ENCODE results near the gene PICK1.
"Not testable (repeated sequence)": the region's sequence is repeated elsewhere in the genome, so short reads cannot be mapped to it uniquely, and the experiment has no call there.

Gene PICK1

GRCh38 chr22:38114484-38115398 is 57.5 kb downstream of the PICK1 start:
- TF ChIP-seq CTCF (IDR thresholded peaks at IDR 0.05; ENCODE audit: low read depth, low read length, missing control alignments) = peak; percentile 97
- DNase-seq (ENCODE audit: extremely low read depth, low read depth) = no peak
- H3K4me3 ChIP-seq (replicated peaks; ENCODE audit: low read depth, low read length) = no peak overlapping the region

GRCh38 chr22:38115423-38116205 is 58.4 kb downstream of the PICK1 start:
- no peak overlapping the region for H3K4me3 ChIP-seq (replicated peaks; ENCODE audit: low read depth, low read length)
- no peak for TF ChIP-seq CTCF (IDR thresholded peaks at IDR 0.05; ENCODE audit: low read depth, low read length, missing control alignments)
- DNase-seq (ENCODE audit: extremely low read depth, low read depth) = no peak

GRCh38 chr22:38117556-38117955 is 60.4 kb downstream of the PICK1 start:
- DNase-seq (ENCODE audit: extremely low read depth, low read depth); H3K4me3 ChIP-seq (replicated peaks; ENCODE audit: low read depth, low read length): not testable (repeated sequence)

GRCh38 chr22:38118182-38118581 is 61.0 kb downstream of the PICK1 start:
- DNase-seq (ENCODE audit: extremely low read depth, low read depth) = no peak
- no peak overlapping the region for H3K4me3 ChIP-seq (replicated peaks; ENCODE audit: low read depth, low read length)
- no peak for TF ChIP-seq CTCF (IDR thresholded peaks at IDR 0.05; ENCODE audit: low read depth, low read length, missing control alignments)

GRCh38 chr22:38118747-38119146 is 61.5 kb downstream of the PICK1 start:
- DNase-seq (ENCODE audit: extremely low read depth, low read depth); H3K4me3 ChIP-seq (replicated peaks; ENCODE audit: low read depth, low read length): not testable (repeated sequence)

- no peak overlapping the region for H3K4me3 ChIP-seq (replicated peaks; ENCODE audit: low read depth, low read length)
- TF ChIP-seq CTCF (IDR thresholded peaks at IDR 0.05; ENCODE audit: low read depth, low read length, missing control alignments) = no peak
- no peak for DNase-seq (ENCODE audit: extremely low read depth, low read depth)
These were observed 63.3 kb downstream of the PICK1 start for GRCh38 chr22:38120359-38121110.

GRCh38 chr22:38122616-38123015 is 65.4 kb downstream of the PICK1 start:
- TF ChIP-seq CTCF (IDR thresholded peaks at IDR 0.05; ENCODE audit: low read depth, low read length, missing control alignments) = no peak

More at GRCh38 chr22:38122616-38123015, 65.4 kb downstream of the PICK1 start:
- no peak for DNase-seq (ENCODE audit: extremely low read depth, low read depth)
- H3K4me3 ChIP-seq (replicated peaks; ENCODE audit: low read depth, low read length) = no peak overlapping the region
